Measurements from ENCODE around the gene SERINC5.

GRCh38 chr5:80149161-80149609 is 106.7 kb downstream of the SERINC5 start:
- TF ChIP-seq FOXJ3 (CRISPR knock-in tag; IDR thresholded peaks at IDR 0.05), result no peak
- TF ChIP-seq ZBTB33 (IDR thresholded peaks at IDR 0.05; ENCODE audit: borderline replicate concordance, low read depth), result no peak
- no peak for TF ChIP-seq JUND (IDR thresholded peaks at IDR 0.05)
- no peak for TF ChIP-seq CHD2 (IDR thresholded peaks at IDR 0.05; ENCODE audit: low read length, partially characterized antibody)
- no peak for TF ChIP-seq RCOR1 (IDR thresholded peaks at IDR 0.05; ENCODE audit: low read length)
- TF ChIP-seq, protein P1, sequence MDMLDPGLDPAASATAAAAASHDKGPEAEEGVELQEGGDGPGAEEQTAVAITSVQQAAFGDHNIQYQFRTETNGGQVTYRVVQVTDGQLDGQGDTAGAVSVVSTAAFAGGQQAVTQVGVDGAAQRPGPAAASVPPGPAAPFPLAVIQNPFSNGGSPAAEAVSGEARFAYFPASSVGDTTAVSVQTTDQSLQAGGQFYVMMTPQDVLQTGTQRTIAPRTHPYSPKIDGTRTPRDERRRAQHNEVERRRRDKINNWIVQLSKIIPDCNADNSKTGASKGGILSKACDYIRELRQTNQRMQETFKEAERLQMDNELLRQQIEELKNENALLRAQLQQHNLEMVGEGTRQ (IDR thresholded peaks at IDR 0.05; ENCODE audit: borderline replicate concordance, low read depth, low read length), result no peak
- TF ChIP-seq REST (IDR thresholded peaks at IDR 0.05; ENCODE audit: low read depth, low read length), result no peak
- no peak for TF ChIP-seq GATA2 (CRISPR knock-in tag; IDR thresholded peaks at IDR 0.05)
- TF ChIP-seq GABPA (IDR thresholded peaks at IDR 0.05; ENCODE audit: low read depth), result no peak
- TF ChIP-seq CTCF (IDR thresholded peaks at IDR 0.05), result no peak
- no peak for TF ChIP-seq RAD21 (IDR thresholded peaks at IDR 0.05; ENCODE audit: low read length)
- no peak for TF ChIP-seq PBX3 (IDR thresholded peaks at IDR 0.05)
- no peak for TF ChIP-seq TAF1 (IDR thresholded peaks at IDR 0.05; ENCODE audit: borderline replicate concordance, low read depth, low read length)
- no peak for TF ChIP-seq TEAD4 (IDR thresholded peaks at IDR 0.05; ENCODE audit: borderline replicate concordance, insufficient read depth)
